Tibial nerve (tissue), 4 donors: ENCODE data around the gene TMEM92. TPM values are rescaled to one million over a fixed set of nuclear protein-coding genes. Genes with fewer than 3 reads are reported as not detected.

Experiments
- DNase-seq, 2 donors: peaks; one replicate each; pipeline ENCODE4 v3.0.0-alpha.2; 2019; ENCODE audit warnings: low spot score in 2 of 2
- H3K27ac ChIP-seq, 4 donors: fragments of 200-600 bp; sonication (generic) in 3 of 4; one replicate each; pipeline ENCODE4 v1.5.1; 2017 to 2019; ENCODE audit warnings: mild to moderate bottlenecking in 1 of 4
- H3K27me3 ChIP-seq, 2 donors: fragments of 200-600 bp; sonication (generic) in 1 of 2; one replicate each; pipeline versions ENCODE4 v1.5.1 to v1.6.0; 2017 to 2019
- H3K36me3 ChIP-seq, 3 donors: fragments of 200-600 bp; sonication (generic); one replicate each; pipeline ENCODE4 v1.5.1; 2018 to 2019
- H3K4me1 ChIP-seq, 4 donors: fragments of 200-600 bp; sonication (generic) in 3 of 4; one replicate each; pipeline ENCODE4 v1.5.1; 2017 to 2019
- H3K4me3 ChIP-seq, 4 donors: fragments of 200-600 bp; sonication (generic) in 3 of 4; one replicate each; pipeline ENCODE4 v1.5.1; 2017 to 2019; ENCODE audit warnings: mild to moderate bottlenecking in 1 of 4, moderate library complexity in 1 of 4
- H3K9me3 ChIP-seq, 4 donors: fragments of 200-600 bp; sonication (generic) in 3 of 4; one replicate each; pipeline ENCODE4 v1.5.1; 2017 to 2019
- EP300 ChIP-seq, 2 donors: sonication (generic); formaldehyde crosslinking; IDR thresholded peaks; one replicate each; pipeline ENCODE4 v1.6.1; 2017; ENCODE audit warnings: antibody characterized with exemption in 2 of 2, mild to moderate bottlenecking in 1 of 2
- POLR2A ChIP-seq, 2 donors: fragments of 450-650 bp; IDR thresholded peaks; one replicate each; pipeline ENCODE4 v1.6.1; 2017; ENCODE audit warnings: antibody characterized with exemption in 2 of 2, mild to moderate bottlenecking in 2 of 2, moderate library complexity in 2 of 2
- WGBS, 2 donors: methylation state at CpG; one replicate each; pipeline ENCODE4 v1.1.5; 2018; 5-methylcytosine and 5-hydroxymethylcytosine counted together
- total RNA-seq, 4 donors: library from RNA; depleted of rRNA; stranded (reverse); fragments of >200 nt; gene quantifications; one replicate each; pipeline ENCODE4 v1.1.0, GENCODE V29; 2016
- TF ChIP-seq, protein P1 (sequence below), 5 experiments: fragments of 200-600 bp in 3 of 5; fragments of 450-650 bp in 2 of 5; sonication (generic) in 3 of 5; IDR thresholded peaks; one replicate each; pipeline ENCODE4 v1.5.1; 2016 to 2019; ENCODE audit warnings: antibody characterized with exemption in 5 of 5, mild to moderate bottlenecking in 3 of 5, moderate library complexity in 2 of 5

TMEM92 gene
- under 1 TPM in 2 of 4 donors, not detected in 2; 0.44 to 0.59 TPM for total RNA-seq

DNA sequence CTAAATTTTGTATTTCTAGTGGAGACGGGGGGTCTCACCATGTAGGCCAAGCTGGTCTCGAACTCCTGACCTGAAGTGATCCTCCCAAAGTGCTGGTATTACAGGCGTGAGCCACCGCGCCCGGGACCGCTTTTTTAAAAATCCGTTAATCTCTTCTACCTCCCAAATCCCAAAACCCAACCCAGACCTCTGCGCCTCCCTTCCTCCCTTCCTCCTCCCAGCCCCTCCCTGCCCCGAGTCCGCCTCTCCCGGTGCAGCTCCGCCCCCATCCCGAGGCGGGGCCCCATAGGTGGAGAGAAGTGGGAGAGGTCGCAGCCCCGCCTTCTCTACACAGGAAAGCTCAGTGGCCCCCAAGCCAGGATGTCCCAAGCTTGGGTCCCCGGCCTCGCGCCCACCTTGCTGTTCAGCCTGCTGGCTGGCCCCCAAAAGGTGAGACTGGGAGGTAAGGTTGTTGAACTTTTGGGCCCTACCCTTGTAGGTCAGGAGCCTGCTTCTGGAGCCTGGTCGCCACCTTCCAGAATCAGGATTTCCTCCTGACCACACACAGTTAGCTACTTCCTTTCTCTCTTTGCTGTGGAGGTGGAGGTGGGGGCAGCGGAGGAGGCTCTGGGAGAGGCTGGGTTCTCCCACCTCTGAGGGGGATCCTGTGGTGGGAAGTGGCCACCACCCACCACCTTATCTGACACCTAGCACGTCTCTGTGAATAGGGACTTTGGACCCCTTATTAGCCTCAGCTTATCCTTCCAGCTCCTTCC lies at the start of gene TMEM92:
Gene TMEM92 (plus strand): TSS at position 325 of the 755 bp plus-strand sequence. CDS start 36 bp downstream, at position 361.
- Histone ChIP-seq H3K27me3 (peaks cover 0 to 6% of the 10 kb centered on the region in 2 donors), H3K4me3 (peak within 1 kb of the TSS; percentile 46 to 62 (median 52)), H3K27ac (peak within 1 kb of the TSS; percentile 81 to 92 (median 87)), H3K4me1 (peaks cover 0 to 45% (median 13%) of the 10 kb centered on the region in 4 donors), H3K36me3 (no peaks in the 10 kb centered on the region), H3K9me3 (no peaks in the 10 kb centered on the region)
- TF ChIP-seq EP300 (IDR thresholded peaks at IDR 0.05) = no peak
- TF ChIP-seq POLR2A (IDR thresholded peaks at IDR 0.05) = no peak
- DNase-seq = no peak
- 56 to 57% methylated on average over 20 to 22 of the region's 23 CpGs for WGBS, 2 donors

DNA sequence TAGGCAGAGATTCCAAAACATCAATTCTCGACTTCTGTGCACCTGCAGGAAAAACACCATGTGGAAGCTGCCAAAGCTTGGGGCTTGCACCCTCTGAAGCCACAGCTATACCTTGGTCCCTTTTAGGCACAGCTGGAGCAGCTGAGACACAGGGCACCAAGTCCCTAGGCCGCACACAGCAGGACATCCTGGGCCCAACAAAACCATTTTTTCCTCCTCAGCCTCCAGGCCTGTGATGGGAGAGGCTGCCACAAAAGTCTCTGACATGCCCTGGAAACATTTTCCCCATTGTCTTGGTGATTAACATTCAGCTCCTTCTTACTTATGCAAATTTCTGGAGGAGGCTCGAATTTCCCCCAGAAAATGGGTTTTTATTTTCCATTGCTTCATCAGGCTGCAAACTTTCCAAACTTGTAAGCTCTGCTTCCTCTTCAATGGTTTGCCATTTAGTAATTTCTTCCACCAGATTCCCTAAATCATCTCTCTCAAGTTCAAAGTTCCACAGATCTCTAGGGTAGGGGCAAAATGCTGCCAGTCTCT lies 48.5 kb upstream of the TMEM92 start:
- DNase-seq = no peak
- WGBS, 2 donors = 62 to 89% methylated on average over 3 of the region's 3 CpGs
- no peak overlapping the region for H3K27ac ChIP-seq

DNA sequence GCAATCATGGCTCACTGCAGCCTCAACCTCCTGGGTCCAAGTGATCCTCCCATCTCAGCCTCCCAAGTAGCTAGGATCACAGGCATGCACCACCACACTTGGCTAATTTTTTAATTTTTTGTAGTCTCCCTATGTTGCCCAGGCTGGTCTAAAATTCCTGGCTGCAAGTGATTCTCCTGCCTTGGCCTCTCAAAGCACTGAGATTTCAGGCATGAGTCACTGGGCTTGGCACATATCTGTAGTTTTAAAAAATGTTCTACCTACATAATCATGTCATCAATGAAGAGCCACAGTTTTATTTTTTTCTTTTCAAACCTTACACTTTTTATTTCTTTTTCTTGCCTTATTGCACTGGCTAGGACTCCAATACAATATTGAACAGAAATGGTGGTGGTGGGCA lies 39.7 kb upstream of the TMEM92 start:
- no peak overlapping the region for H3K27ac ChIP-seq
- TF ChIP-seq EP300 (IDR thresholded peaks at IDR 0.05) (no peak), POLR2A (IDR thresholded peaks at IDR 0.05) (no peak)
- TF ChIP-seq, protein P1, sequence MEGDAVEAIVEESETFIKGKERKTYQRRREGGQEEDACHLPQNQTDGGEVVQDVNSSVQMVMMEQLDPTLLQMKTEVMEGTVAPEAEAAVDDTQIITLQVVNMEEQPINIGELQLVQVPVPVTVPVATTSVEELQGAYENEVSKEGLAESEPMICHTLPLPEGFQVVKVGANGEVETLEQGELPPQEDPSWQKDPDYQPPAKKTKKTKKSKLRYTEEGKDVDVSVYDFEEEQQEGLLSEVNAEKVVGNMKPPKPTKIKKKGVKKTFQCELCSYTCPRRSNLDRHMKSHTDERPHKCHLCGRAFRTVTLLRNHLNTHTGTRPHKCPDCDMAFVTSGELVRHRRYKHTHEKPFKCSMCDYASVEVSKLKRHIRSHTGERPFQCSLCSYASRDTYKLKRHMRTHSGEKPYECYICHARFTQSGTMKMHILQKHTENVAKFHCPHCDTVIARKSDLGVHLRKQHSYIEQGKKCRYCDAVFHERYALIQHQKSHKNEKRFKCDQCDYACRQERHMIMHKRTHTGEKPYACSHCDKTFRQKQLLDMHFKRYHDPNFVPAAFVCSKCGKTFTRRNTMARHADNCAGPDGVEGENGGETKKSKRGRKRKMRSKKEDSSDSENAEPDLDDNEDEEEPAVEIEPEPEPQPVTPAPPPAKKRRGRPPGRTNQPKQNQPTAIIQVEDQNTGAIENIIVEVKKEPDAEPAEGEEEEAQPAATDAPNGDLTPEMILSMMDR (IDR thresholded peaks at IDR 0.05) = no peak
- H3K9me3 ChIP-seq = peaks cover 0 to 6% (median 0%) of the 10 kb centered on the region in 4 donors
- H3K4me1 ChIP-seq = no peaks in the 10 kb centered on the region
- no peak for DNase-seq
- no peaks in the 10 kb centered on the region for H3K27me3 ChIP-seq
- H3K4me3 ChIP-seq = no peak overlapping the region
- H3K36me3 ChIP-seq = no peaks in the 10 kb centered on the region

More for the DNA sequence above, 48.5 kb upstream of the TMEM92 start:
- H3K36me3 ChIP-seq = no peaks in the 10 kb centered on the region
- H3K9me3 ChIP-seq = peaks cover 0 to 18% (median 0%) of the 10 kb centered on the region in 4 donors
- TF ChIP-seq, protein P1 (IDR thresholded peaks at IDR 0.05) = no peak
- TF ChIP-seq EP300 (IDR thresholded peaks at IDR 0.05) (no peak), POLR2A (IDR thresholded peaks at IDR 0.05) (no peak)
- H3K4me3 ChIP-seq = no peak overlapping the region
- peaks cover 0 to 23% (median 19%) of the 10 kb centered on the region in 4 donors for H3K4me1 ChIP-seq
- no peaks in the 10 kb centered on the region for H3K27me3 ChIP-seq

DNA sequence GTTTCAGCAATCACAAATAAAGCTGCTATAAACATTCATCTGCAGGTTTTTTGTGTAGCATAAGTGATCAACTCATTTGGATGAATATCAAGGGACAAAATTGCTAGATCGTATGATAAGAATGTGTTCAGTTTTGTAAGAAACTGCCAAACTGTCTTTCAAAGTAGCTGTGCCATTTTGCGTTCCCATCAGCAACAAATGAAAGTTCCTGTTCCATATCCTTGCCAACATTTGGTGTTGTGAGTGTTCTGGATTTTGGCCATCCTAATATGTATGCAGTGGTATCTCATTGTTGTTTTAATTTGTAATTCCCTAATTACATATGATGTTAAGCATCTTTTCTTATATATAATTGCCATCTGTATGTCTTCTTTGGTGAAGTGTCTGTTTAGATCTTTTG lies 36.4 kb upstream of the TMEM92 start:
- no peak overlapping the region for H3K27ac ChIP-seq
- WGBS, 2 donors = 36 to 42% methylated on average over 2 of the region's 2 CpGs
- H3K4me1 ChIP-seq = no peaks in the 10 kb centered on the region
- H3K27me3 ChIP-seq = no peaks in the 10 kb centered on the region
- no peak for DNase-seq
- TF ChIP-seq, protein P1 (IDR thresholded peaks at IDR 0.05) = no peak
- TF ChIP-seq EP300 (IDR thresholded peaks at IDR 0.05) = no peak
- TF ChIP-seq POLR2A (IDR thresholded peaks at IDR 0.05) = no peak
- no peak overlapping the region for H3K4me3 ChIP-seq
- peaks cover 0 to 6% (median 0%) of the 10 kb centered on the region in 4 donors for H3K9me3 ChIP-seq
- no peaks in the 10 kb centered on the region for H3K36me3 ChIP-seq

DNA sequence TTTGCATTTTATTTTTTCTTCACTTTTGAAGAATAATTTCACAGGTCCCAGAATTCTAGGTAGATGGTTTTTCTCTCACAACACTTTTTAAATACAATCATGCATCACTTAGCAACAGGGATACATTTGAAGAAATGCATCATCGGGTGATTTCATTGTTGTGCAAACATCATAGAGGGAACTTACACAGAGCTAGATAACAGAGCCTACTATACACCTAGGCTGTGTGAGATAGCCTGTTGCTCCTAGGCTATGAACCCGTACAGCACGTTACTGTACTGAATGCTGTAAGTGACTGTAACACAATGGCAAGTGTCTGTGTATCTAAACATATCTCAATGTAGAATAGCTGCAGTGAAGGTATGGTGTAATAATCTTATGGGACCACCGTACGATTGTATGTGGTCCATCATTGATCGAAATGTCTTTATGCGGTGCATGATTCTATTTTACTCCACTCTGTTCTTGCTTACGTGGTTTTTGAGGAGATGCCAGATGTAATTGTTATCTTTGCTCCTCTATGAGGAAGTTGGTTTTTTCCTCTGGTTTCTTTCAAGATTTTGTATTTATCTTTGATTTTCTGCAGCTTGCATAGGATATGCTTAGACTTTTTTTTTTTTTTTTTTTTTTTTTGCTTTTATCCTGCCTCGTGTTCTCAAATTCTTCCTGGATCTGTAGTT lies 35.5 kb upstream of the TMEM92 start:
- 61 to 67% methylated on average over 9 of the region's 9 CpGs for WGBS, 2 donors
- H3K9me3 ChIP-seq = peaks cover 0 to 6% (median 0%) of the 10 kb centered on the region in 4 donors
- H3K27ac ChIP-seq = no peak overlapping the region

More for the DNA sequence above, 35.5 kb upstream of the TMEM92 start:
- no peaks in the 10 kb centered on the region for H3K36me3 ChIP-seq
- H3K4me3 ChIP-seq = no peak overlapping the region
- H3K27me3 ChIP-seq = no peaks in the 10 kb centered on the region
- DNase-seq = no peak
- no peak for TF ChIP-seq POLR2A (IDR thresholded peaks at IDR 0.05)
- TF ChIP-seq, protein P1 (IDR thresholded peaks at IDR 0.05) = no peak
- no peak for TF ChIP-seq EP300 (IDR thresholded peaks at IDR 0.05)
- no peaks in the 10 kb centered on the region for H3K4me1 ChIP-seq
